Measurements from ENCODE around the gene KCTD19. TPM values are rescaled to one million over a fixed set of nuclear protein-coding genes. Genes with fewer than 3 reads are reported as not detected.

Gene KCTD19
- total RNA-seq, 4 donors from 2014 or later: 0.09 TPM; not detected in 3

GRCh38 chr16:67250045-67250327 lies 76.6 kb downstream of the KCTD19 start:
- no peak overlapping the region for H3K27ac ChIP-seq
- intact Hi-C loops (cut with DNase I): no loop called here
- H3K36me3 ChIP-seq: no peaks in the 10 kb centered on the region
- no peak for DNase-seq
- peaks cover 0 to 44% (median 2%) of the 10 kb centered on the region in 4 donors for H3K27me3 ChIP-seq
- WGBS, 2 donors: 67 to 76% methylated on average over 4 of the region's 4 CpGs
- H3K4me1 ChIP-seq: peaks cover 26 to 46% (median 30%) of the 10 kb centered on the region in 3 donors
- TF ChIP-seq POLR2A (IDR thresholded peaks at IDR 0.05) (no peak), CTCF (IDR thresholded peaks at IDR 0.05) (no peak)
- no peak overlapping the region for H3K4me3 ChIP-seq
- no peaks in the 10 kb centered on the region for H3K9me3 ChIP-seq

- no peak for DNase-seq
- Histone ChIP-seq H3K9me3 (no peaks in the 10 kb centered on the region), H3K36me3 (no peaks in the 10 kb centered on the region), H3K27me3 (peaks cover 0 to 43% (median 2%) of the 10 kb centered on the region in 4 donors), H3K4me3 (peak overlapping the region; percentile 30 to 76 (median 64)), H3K27ac (no peak overlapping the region), H3K4me1 (peaks cover 32 to 51% (median 36%) of the 10 kb centered on the region in 3 donors)
- no peak for TF ChIP-seq CTCF (IDR thresholded peaks at IDR 0.05)
- no peak for TF ChIP-seq POLR2A (IDR thresholded peaks at IDR 0.05)
- 35 to 44% methylated on average over 12 of the region's 22 CpGs for WGBS, 2 donors
- intact Hi-C loops (cut with DNase I): no loop called here
Observed at GRCh38 chr16:67249178-67250044, 77.1 kb downstream of the KCTD19 start.

GRCh38 chr16:67248401-67249177 lies 78.0 kb downstream of the KCTD19 start, which contains the start of gene SLC9A5:
SLC9A5 (plus strand) TSS chr16:67248979; CDS start chr16:67249015, 36 bp downstream.
- WGBS, 2 donors: 0% methylated on average over 4 to 19 of the region's 75 CpGs
- peaks cover 0 to 43% (median 2%) of the 10 kb centered on the region in 4 donors for H3K27me3 ChIP-seq
- DNase-seq: no peak
- H3K27ac ChIP-seq: peak within 1 kb of the TSS in 3 of 4 donors; percentile 27 to 95 (median 85)
- no peaks in the 10 kb centered on the region for H3K36me3 ChIP-seq
- intact Hi-C loops (cut with DNase I): no loop called here
- H3K4me1 ChIP-seq: peaks cover 40 to 60% (median 40%) of the 10 kb centered on the region in 3 donors
- H3K9me3 ChIP-seq: no peaks in the 10 kb centered on the region
- peak within 1 kb of the TSS; percentile 30 to 76 (median 64) for H3K4me3 ChIP-seq
- TF ChIP-seq CTCF (IDR thresholded peaks at IDR 0.05) (peak in 2 of 6 experiments; percentile 13 to 30), POLR2A (IDR thresholded peaks at IDR 0.05) (no peak)

- TF ChIP-seq POLR2A (IDR thresholded peaks at IDR 0.05) (no peak), CTCF (IDR thresholded peaks at IDR 0.05) (no peak)
- H3K36me3 ChIP-seq: no peaks in the 10 kb centered on the region
- H3K4me1 ChIP-seq: peaks cover 40 to 65% (median 42%) of the 10 kb centered on the region in 3 donors
- intact Hi-C loops (cut with DNase I): no loop called here
- no peaks in the 10 kb centered on the region for H3K9me3 ChIP-seq
- peak overlapping the region in 2 of 4 donors; percentile 85 to 95 for H3K27ac ChIP-seq
- WGBS, 2 donors: 2 to 12% methylated on average over 5 of the region's 7 CpGs
- peaks cover 0 to 43% (median 2%) of the 10 kb centered on the region in 4 donors for H3K27me3 ChIP-seq
- H3K4me3 ChIP-seq: peak overlapping the region; percentile 30 to 76 (median 64)
- no peak for DNase-seq
Observed at GRCh38 chr16:67248073-67248400, 78.5 kb downstream of the KCTD19 start.

Data from esophagus squamous epithelium (tissue), 5 donors.